GM12875 (cell line): ENCODE measurements around the gene CIDEA.

Source experiments
- H3K4me3 ChIP-seq: one replicate; pipeline ENCODE4 v1.5.1; 2011; ENCODE audit warnings: low read depth, low read length, control low read depth
- CTCF ChIP-seq: IDR thresholded peaks from 2 replicates; pipeline ENCODE4 v1.5.1; 2011; ENCODE audit warnings: low read depth, mild to moderate bottlenecking, control low read depth, inconsistent platforms, low read length, moderate library complexity, borderline replicate concordance; ENCODE audit not compliant: insufficient read depth

CIDEA gene

GRCh38 chr18:12282442-12283039 lies 28.4 kb downstream of the CIDEA start:
- H3K4me3 ChIP-seq = no peak overlapping the region
- no peak for TF ChIP-seq CTCF

- no peak for TF ChIP-seq CTCF
Measured at GRCh38 chr18:12283256-12283655, 29.1 kb downstream of the CIDEA start.

GRCh38 chr18:12283666-12284065 lies 29.5 kb downstream of the CIDEA start:
- no peak overlapping the region for H3K4me3 ChIP-seq
- TF ChIP-seq CTCF = no peak

More at GRCh38 chr18:12283256-12283655, 29.1 kb downstream of the CIDEA start:
- no peak overlapping the region for H3K4me3 ChIP-seq

- H3K4me3 ChIP-seq = no peak overlapping the region
- no peak for TF ChIP-seq CTCF
Measured at GRCh38 chr18:12287131-12287681, 33.0 kb downstream of the CIDEA start.

GRCh38 chr18:12287684-12288402 lies 33.7 kb downstream of the CIDEA start:
- no peak overlapping the region for H3K4me3 ChIP-seq
- TF ChIP-seq CTCF = no peak

- H3K4me3 ChIP-seq = no peak overlapping the region
- no peak for TF ChIP-seq CTCF
Measured at GRCh38 chr18:12288403-12288755, 34.2 kb downstream of the CIDEA start.

- TF ChIP-seq CTCF = no peak
- H3K4me3 ChIP-seq = no peak overlapping the region
Measured at GRCh38 chr18:12290086-12290485, 35.9 kb downstream of the CIDEA start.
